Smooth muscle cell (in vitro differentiated cells): ENCODE results near the gene DOK5. TPM values are rescaled to one million over a fixed set of nuclear protein-coding genes. Genes with fewer than 3 reads are reported as not detected.

Experiments used
- DNase-seq: peaks from one replicate; lab custom pipeline; 2025; ENCODE audit not compliant: unreplicated experiment; lab: John Stamatoyannopoulos, UW
- H2AFZ ChIP-seq: fragments of 200-600 bp; sonication (generic); 2 replicates; pipeline ENCODE4 v1.6.0; 2016; ENCODE audit warnings: antibody characterized with exemption, low read depth, mild to moderate bottlenecking
- H3F3A ChIP-seq: fragments of 200-600 bp; sonication (generic); 2 replicates; pipeline ENCODE4 v1.6.0; 2017; ENCODE audit warnings: antibody characterized with exemption, low read depth
- H3K27ac ChIP-seq: fragments of 200-600 bp; sonication (generic); 2 replicates; pipeline ENCODE4 v1.5.1; 2016; ENCODE audit warnings: low read depth, mild to moderate bottlenecking
- H3K27me3 ChIP-seq: fragments of 200-600 bp; sonication (generic); 2 replicates; pipeline ENCODE4 v1.6.1; 2016; ENCODE audit warnings: low read depth, mild to moderate bottlenecking
- H3K36me3 ChIP-seq: fragments of 200-600 bp; sonication (generic); 2 replicates; pipeline ENCODE4 v1.5.1; 2016; ENCODE audit warnings: low read depth
- H3K4me1 ChIP-seq: fragments of 200-600 bp; sonication (generic); 2 replicates; pipeline ENCODE4 v1.5.1; 2016; ENCODE audit warnings: low read depth
- H3K4me2 ChIP-seq: fragments of 200-600 bp; sonication (generic); 2 replicates; pipeline ENCODE4 v1.6.0; 2016; ENCODE audit warnings: mild to moderate bottlenecking
- H3K4me3 ChIP-seq: fragments of 200-600 bp; sonication (generic); 2 replicates; pipeline ENCODE4 v1.5.1; 2016; ENCODE audit warnings: mild to moderate bottlenecking
- H3K79me2 ChIP-seq: fragments of 200-600 bp; sonication (generic); 2 replicates; pipeline ENCODE4 v1.6.0; 2016; ENCODE audit warnings: low read depth, mild to moderate bottlenecking
- H3K9ac ChIP-seq: fragments of 200-600 bp; sonication (generic); 2 replicates; pipeline ENCODE4 v1.6.0; 2016; ENCODE audit warnings: low read depth
- H3K9me3 ChIP-seq: fragments of 200-600 bp; sonication (generic); replicated peaks from 2 replicates; pipeline ENCODE4 v1.5.1; 2016; ENCODE audit warnings: low read depth
- H4K20me1 ChIP-seq: fragments of 200-600 bp; sonication (generic); 2 replicates; pipeline ENCODE4 v1.6.0; 2016; ENCODE audit warnings: low read depth
- CTCF ChIP-seq: fragments of 200-600 bp; sonication (generic); IDR thresholded peaks from 2 replicates; pipeline ENCODE4 v1.5.1; 2017; ENCODE audit warnings: borderline replicate concordance, mild to moderate bottlenecking, antibody characterized with exemption; ENCODE audit not compliant: insufficient read depth, poor library complexity, severe bottlenecking
- WGBS: methylation state at CpG from one replicate; pipeline ENCODE4 v1.1.7; 2016; ENCODE audit warnings: low lambda C conversion rate; 5-methylcytosine and 5-hydroxymethylcytosine counted together
- polyA plus RNA-seq: library from polyadenylated mRNA; unstranded; fragments of >200 nt; fragmentation: Nextera tagmentation; extraction: Ambion mirVana; gene quantifications from 2 replicates; pipeline ENCODE4 v1.2.1, GENCODE V29; 2016
- total RNA-seq: library from RNA; depleted of rRNA; stranded (reverse); fragments of >200 nt; gene quantifications from 2 replicates; pipeline ENCODE4 v1.2.3, GENCODE V29; 2014

DOK5 gene
- total and polyA plus RNA-seq, 2 experiments from 2014 or later = 7.7 to 10.4 TPM

DNA sequence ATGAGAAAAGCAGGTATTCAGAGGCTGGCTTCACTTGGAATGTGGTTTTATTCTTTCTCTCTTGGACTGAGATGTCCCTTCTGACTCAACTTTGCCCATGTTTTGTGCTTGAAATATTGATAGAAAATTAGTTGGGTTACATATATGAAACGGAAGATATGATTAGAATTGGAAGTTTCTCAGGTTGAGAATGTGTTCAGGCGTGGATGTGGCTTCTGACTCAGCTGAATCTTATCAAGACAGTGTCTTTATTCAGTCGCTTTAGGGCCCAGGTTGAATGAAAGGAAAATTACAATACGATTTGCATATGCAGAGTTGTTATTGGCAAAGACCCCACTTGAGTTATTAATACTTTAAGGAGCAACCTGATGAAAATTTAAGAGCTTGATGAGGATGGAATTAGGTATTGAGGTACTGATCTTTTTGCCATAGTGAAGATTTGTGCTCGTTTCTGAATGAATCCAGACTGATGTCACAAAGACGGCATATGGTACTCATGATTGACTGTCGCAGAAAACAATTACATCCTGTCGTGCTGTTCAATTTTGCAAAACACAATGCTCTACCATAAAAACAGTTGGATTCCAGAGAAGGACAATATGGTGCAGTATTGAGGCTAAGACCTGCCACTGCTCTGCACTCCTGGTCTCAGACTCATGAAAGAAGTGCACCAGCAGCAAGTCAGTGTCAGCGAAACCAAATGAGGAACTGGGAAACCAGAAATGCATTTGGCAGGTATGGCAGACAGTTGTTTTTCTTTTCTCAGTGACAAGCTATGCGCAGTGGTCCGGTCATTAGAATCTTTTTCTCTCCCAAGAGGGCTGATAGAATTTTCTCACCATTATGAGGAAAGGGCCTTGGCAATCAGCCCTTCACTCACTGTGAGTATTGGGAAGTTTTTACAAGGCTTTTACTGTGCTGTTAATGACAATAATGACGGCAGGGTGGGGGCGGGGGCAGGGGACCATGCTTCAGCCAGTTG lies 158.3 kb downstream of the DOK5 start:
- no peak overlapping the region for H3K9ac ChIP-seq
- H3K27me3 ChIP-seq = no peaks in the 10 kb centered on the region
- no peak for DNase-seq
- H3K79me2 ChIP-seq = no peaks in the 10 kb centered on the region
- no peak overlapping the region for H2AFZ ChIP-seq
- H3K36me3 ChIP-seq = no peaks in the 10 kb centered on the region
- H3K27ac ChIP-seq = no peak overlapping the region
- H3K4me1 ChIP-seq = no peaks in the 10 kb centered on the region
- H4K20me1 ChIP-seq = no peaks in the 10 kb centered on the region
- no peak overlapping the region for H3K4me2 ChIP-seq
- TF ChIP-seq CTCF = no peak
- H3F3A ChIP-seq = no peaks in the 10 kb centered on the region
- H3K4me3 ChIP-seq = no peak overlapping the region
- WGBS = 80% methylated on average over 13 of the region's 13 CpGs
- no peaks in the 10 kb centered on the region for H3K9me3 ChIP-seq

- no peak overlapping the region for H3K4me3 ChIP-seq
- no peak overlapping the region for H3K4me2 ChIP-seq
- no peaks in the 10 kb centered on the region for H3K9me3 ChIP-seq
- no peaks in the 10 kb centered on the region for H3K36me3 ChIP-seq
- no peaks in the 10 kb centered on the region for H3F3A ChIP-seq
- 89% methylated on average over 5 of the region's 5 CpGs for WGBS
- no peaks in the 10 kb centered on the region for H3K79me2 ChIP-seq
- H3K9ac ChIP-seq = no peak overlapping the region
- no peaks in the 10 kb centered on the region for H3K4me1 ChIP-seq
- H2AFZ ChIP-seq = no peak overlapping the region
- DNase-seq = no peak
- H3K27me3 ChIP-seq = no peaks in the 10 kb centered on the region
- no peak for TF ChIP-seq CTCF
- no peaks in the 10 kb centered on the region for H4K20me1 ChIP-seq
- H3K27ac ChIP-seq = no peak overlapping the region
Observed at GRCh38 chr20:54636575-54636974, 161.2 kb downstream of the DOK5 start.

- no peak overlapping the region for H3K9ac ChIP-seq
- no peak for DNase-seq
- no peak overlapping the region for H3K4me2 ChIP-seq
- no peaks in the 10 kb centered on the region for H3K9me3 ChIP-seq
- H3K79me2 ChIP-seq = no peaks in the 10 kb centered on the region
- H3K4me1 ChIP-seq = no peaks in the 10 kb centered on the region
- H3K36me3 ChIP-seq = no peaks in the 10 kb centered on the region
- no peaks in the 10 kb centered on the region for H4K20me1 ChIP-seq
- no peaks in the 10 kb centered on the region for H3K27me3 ChIP-seq
- WGBS = 97% methylated on average over 8 of the region's 8 CpGs
- no peak overlapping the region for H2AFZ ChIP-seq
- no peaks in the 10 kb centered on the region for H3F3A ChIP-seq
- H3K27ac ChIP-seq = no peak overlapping the region
- no peak overlapping the region for H3K4me3 ChIP-seq
- TF ChIP-seq CTCF = no peak
Observed at GRCh38 chr20:54639941-54640340, 164.5 kb downstream of the DOK5 start.
